H9 (cell line): ENCODE data around the gene ATRIP. TPM values are rescaled to one million over a fixed set of nuclear protein-coding genes. Genes with fewer than 3 reads are reported as not detected.

ENCODE experiments used
- DNase-seq: peaks from one replicate; pipeline ENCODE4 v3.0.0-alpha.2; 2017
- H2AFZ ChIP-seq: one replicate; pipeline ENCODE4 v1.6.1; 2013; ENCODE audit warnings: mild to moderate bottlenecking, low read length, control low read depth, moderate library complexity
- H2AK5ac ChIP-seq: 2 replicates; pipeline ENCODE4 v1.6.1; 2013; ENCODE audit warnings: low read length, control low read depth, mixed read lengths; ENCODE audit not compliant: insufficient read length
- H2BK120ac ChIP-seq: one replicate; pipeline ENCODE4 v1.6.1; 2013; ENCODE audit warnings: low read depth, mild to moderate bottlenecking, low read length, control low read depth, inconsistent platforms; ENCODE audit not compliant: poor library complexity, severe bottlenecking
- H2BK12ac ChIP-seq: 2 replicates; pipeline ENCODE4 v1.6.1; 2013; ENCODE audit warnings: low read length, control low read depth, mixed read lengths, low read depth; ENCODE audit not compliant: insufficient read length
- H2BK15ac ChIP-seq: 2 replicates; pipeline ENCODE4 v1.6.1; 2013; ENCODE audit warnings: low read depth, low read length, control low read depth
- H2BK20ac ChIP-seq: one replicate; pipeline ENCODE4 v1.6.1; 2013; ENCODE audit warnings: low read depth, mild to moderate bottlenecking, low read length, control low read depth, inconsistent platforms; ENCODE audit not compliant: poor library complexity, severe bottlenecking
- H2BK5ac ChIP-seq: 2 replicates; pipeline ENCODE4 v1.6.1; 2013; ENCODE audit warnings: low read length, control low read depth, mixed read lengths; ENCODE audit not compliant: insufficient read length
- H3K14ac ChIP-seq: 2 replicates; pipeline ENCODE4 v1.6.1; 2013; ENCODE audit warnings: low read length, control low read depth; ENCODE audit not compliant: insufficient read depth
- H3K18ac ChIP-seq: 2 replicates; pipeline ENCODE4 v1.6.1; 2013; ENCODE audit warnings: low read depth, mild to moderate bottlenecking, mixed read lengths, low read length, control low read depth; ENCODE audit not compliant: insufficient read length
- H3K23ac ChIP-seq: 2 replicates; pipeline ENCODE4 v1.6.1; 2013; ENCODE audit warnings: low read length, control low read depth, mixed read lengths, low read depth; ENCODE audit not compliant: insufficient read length
- H3K23me2 ChIP-seq: 2 replicates; pipeline ENCODE4 v1.6.1; 2013; ENCODE audit warnings: low read depth, mild to moderate bottlenecking, mixed read lengths, low read length, control low read depth; ENCODE audit not compliant: insufficient read length, poor library complexity, severe bottlenecking
- H3K27ac ChIP-seq: 2 replicates; pipeline ENCODE4 v1.5.1; 2013; ENCODE audit warnings: low read length, control low read depth, mixed read lengths, low read depth; ENCODE audit not compliant: insufficient read length
- H3K27me3 ChIP-seq: 2 replicates; pipeline ENCODE4 v1.6.1; 2013; ENCODE audit warnings: low read length, control low read depth, inconsistent platforms; ENCODE audit not compliant: insufficient read depth
- H3K4ac ChIP-seq: 2 replicates; pipeline ENCODE4 v1.6.1; 2013; ENCODE audit warnings: low read depth, mild to moderate bottlenecking, control low read depth, inconsistent platforms, low read length, moderate library complexity
- H3K4me1 ChIP-seq: 2 replicates; pipeline ENCODE4 v1.6.1; 2013; ENCODE audit warnings: low read length, control low read depth, inconsistent platforms; ENCODE audit not compliant: insufficient read depth
- H3K4me2 ChIP-seq: 2 replicates; pipeline ENCODE4 v1.6.1; 2013; ENCODE audit warnings: low read length, control low read depth, mixed read lengths; ENCODE audit not compliant: insufficient read length, insufficient read depth
- H3K56ac ChIP-seq: 2 replicates; pipeline ENCODE4 v1.6.1; 2013; ENCODE audit warnings: low read depth, mild to moderate bottlenecking, mixed read lengths, low read length, control low read depth; ENCODE audit not compliant: insufficient read length
- H3K79me1 ChIP-seq: 2 replicates; pipeline ENCODE4 v1.6.1; 2013; ENCODE audit warnings: low read depth, mild to moderate bottlenecking, moderate library complexity, low read length, control low read depth, inconsistent platforms; ENCODE audit not compliant: insufficient read depth, poor library complexity, severe bottlenecking
- H3K79me2 ChIP-seq: 2 replicates; pipeline ENCODE4 v1.6.1; 2013; ENCODE audit warnings: low read length, control low read depth, inconsistent platforms; ENCODE audit not compliant: insufficient read depth
- H3K9ac ChIP-seq: 2 replicates; pipeline ENCODE4 v1.6.1; 2013; ENCODE audit warnings: low read length, control low read depth, mixed read lengths; ENCODE audit not compliant: insufficient read length; ENCODE audit errors: extremely low read depth
- H3K9me3 ChIP-seq: one replicate; pipeline ENCODE4 v1.6.1; 2013; ENCODE audit warnings: low read depth, low read length, inconsistent platforms; ENCODE audit not compliant: control insufficient read depth
- H3T11ph ChIP-seq: one replicate; pipeline ENCODE4 v1.6.1; 2013; ENCODE audit warnings: mild to moderate bottlenecking, low read length, control low read depth, inconsistent platforms
- H4K20me1 ChIP-seq: one replicate; pipeline ENCODE4 v1.6.1; 2013; ENCODE audit not compliant: control insufficient read depth, insufficient read length, insufficient read depth
- H4K5ac ChIP-seq: 2 replicates; pipeline ENCODE4 v1.6.1; 2013; ENCODE audit warnings: low read depth, mild to moderate bottlenecking, mixed read lengths, low read length, control low read depth; ENCODE audit not compliant: insufficient read length
- H4K8ac ChIP-seq: replicated peaks from 2 replicates; pipeline ENCODE4 v1.6.1; 2013; ENCODE audit warnings: low read length, control low read depth, mixed read lengths, low read depth; ENCODE audit not compliant: insufficient read length
- H4K91ac ChIP-seq: 2 replicates; pipeline ENCODE4 v1.6.1; 2013; ENCODE audit warnings: low read depth, mild to moderate bottlenecking, moderate library complexity, mixed read lengths, low read length, control low read depth; ENCODE audit not compliant: insufficient read length
- H3K27ac Mint-ChIP-seq, 3 experiments: 2 replicates in 2 of 3; 3 replicates in 1 of 3; pipeline ENCODE4 v1.8.0; 2020 to 2021; ENCODE audit warnings: mixed read lengths in 3 of 3, mild to moderate bottlenecking in 1 of 3, moderate library complexity in 1 of 3
- H3K27me3 Mint-ChIP-seq: 2 replicates; pipeline ENCODE4 v1.8.0; 2021; ENCODE audit warnings: low read depth, mild to moderate bottlenecking, moderate library complexity, mixed read lengths
- H3K36me3 Mint-ChIP-seq, 3 experiments: 2 replicates in 2 of 3; 3 replicates in 1 of 3; pipeline ENCODE4 v1.8.0; 2020 to 2021; ENCODE audit warnings: low read depth in 3 of 3, mixed read lengths in 3 of 3; ENCODE audit not compliant: insufficient read depth in 1 of 3
- H3K4me1 Mint-ChIP-seq, 2 experiments: 2 replicates each; pipeline ENCODE4 v1.8.0; 2020; ENCODE audit warnings: mixed read lengths in 2 of 2
- H3K4me3 Mint-ChIP-seq, 2 experiments: 2 replicates in 1 of 2; 3 replicates in 1 of 2; pipeline ENCODE4 v1.8.0; 2020 to 2021; ENCODE audit warnings: mild to moderate bottlenecking in 2 of 2, mixed read lengths in 2 of 2, moderate library complexity in 1 of 2
- H3K9me3 Mint-ChIP-seq, 2 experiments: 2 replicates in 1 of 2; 3 replicates in 1 of 2; pipeline ENCODE4 v1.8.0; 2020; ENCODE audit warnings: mild to moderate bottlenecking in 2 of 2, mixed read lengths in 2 of 2, moderate library complexity in 1 of 2
- CTCF ChIP-seq: fragments of 200-600 bp; sonication (generic); conservative IDR thresholded peaks from 3 replicates; pipeline ENCODE4 v1.8.0; 2021; ENCODE audit warnings: antibody characterized with exemption, mild to moderate bottlenecking
- WGBS: extraction: QIAGEN DNeasy Blood & Tissue Kit; methylation state at CpG from one replicate; pipeline ENCODE4 v1.1.7; 2013; ENCODE audit warnings: missing lambda C conversion rate, low lambda C conversion rate, mixed read lengths; ENCODE audit not compliant: insufficient read length; ENCODE audit errors: extremely low coverage; 5-methylcytosine and 5-hydroxymethylcytosine counted together
- total RNA-seq: library from RNA; stranded (reverse); gene quantifications from 2 replicates; pipeline ENCODE4 v1.2.1, GENCODE V29; 2021

ATRIP gene
- total RNA-seq, 1 experiment from 2014 or later: 16.3 TPM

- H3K27me3 Mint-ChIP-seq: no peaks in the 10 kb centered on the region
- Histone ChIP-seq H4K5ac (no peak overlapping the region), H3K27me3 (no peaks in the 10 kb centered on the region), H2BK12ac (no peak overlapping the region), H3K23me2 (peaks cover 13% of the 10 kb centered on the region), H3K79me2 (peaks cover 9% of the 10 kb centered on the region; the same call in 1 of the 2 replicates), H3K4me1 (peaks cover 12% of the 10 kb centered on the region; the same call in 1 of the 2 replicates), H3T11ph (no peak overlapping the region), H3K18ac (no peak overlapping the region), H3K27ac (no peak overlapping the region), H3K4me2 (no peak overlapping the region), H2BK120ac (no peak overlapping the region), H2BK15ac (no peak overlapping the region), H4K20me1 (no peaks in the 10 kb centered on the region), H3K56ac (no peak overlapping the region), H2AFZ (no peak overlapping the region), H3K9ac (no peak overlapping the region), H3K4ac (no peak overlapping the region), H3K14ac (no peak overlapping the region), H2BK5ac (no peak overlapping the region), H3K79me1 (no peaks in the 10 kb centered on the region), H3K9me3 (no peaks in the 10 kb centered on the region), H2BK20ac (no peak overlapping the region), H3K23ac (no peak overlapping the region), H4K8ac (no peak overlapping the region), H2AK5ac (no peak overlapping the region), H4K91ac (no peak overlapping the region)
- no peaks in the 10 kb centered on the region for H3K9me3 Mint-ChIP-seq
- peak; percentile 94 for DNase-seq
- H3K4me1 Mint-ChIP-seq: peaks cover 33 to 34% of the 10 kb centered on the region in 2 experiments
- H3K36me3 Mint-ChIP-seq: peaks cover 21 to 40% (median 38%) of the 10 kb centered on the region in 3 experiments; a peak in 6 of 7 replicates
- WGBS: no CpG with 5 or more reads among the region's 16 CpGs
- 0 out of 5 replicates have a peak overlapping the region, but pooled peaks of 1 of the 2 experiments have one; percentile 8 for H3K4me3 Mint-ChIP-seq
- peak overlapping the region in 2 of 3 experiments; percentile 81 to 82; a peak in 4 of 7 replicates for H3K27ac Mint-ChIP-seq
- peak; percentile 55 for TF ChIP-seq CTCF
These were observed 13.8 kb upstream of the ATRIP start for GRCh38 chr3:48432411-48433371.
